GM21447 (cell line): Measurements from ENCODE around the gene ALS2.
"Not testable (repeated sequence)": the region's sequence is repeated elsewhere in the genome, so short reads cannot be mapped to it uniquely, and the experiment has no call there.

Source experiments
- ATAC-seq: cut with Tn5 transposase; IDR thresholded peaks from one replicate; pipeline ENCODE4 v1.9.1; 2021; ENCODE audit not compliant: unreplicated experiment

The ALS2 gene

GRCh38 chr2:201680743-201681142 is 100.0 kb downstream of the ALS2 start:
- ATAC-seq: no peak

GRCh38 chr2:201678401-201678800 is 102.3 kb downstream of the ALS2 start:
- ATAC-seq: no peak

GRCh38 chr2:201675454-201675853 is 105.3 kb downstream of the ALS2 start:
- ATAC-seq: no peak

- ATAC-seq: no peak
Measured at GRCh38 chr2:201674794-201675193, 105.9 kb downstream of the ALS2 start.

GRCh38 chr2:201674298-201674697 is 106.4 kb downstream of the ALS2 start:
- ATAC-seq: no peak

GRCh38 chr2:201673546-201673945 is 107.2 kb downstream of the ALS2 start:
- no peak for ATAC-seq

GRCh38 chr2:201671205-201671604 is 109.5 kb downstream of the ALS2 start:
- not testable (repeated sequence) for ATAC-seq

- no peak for ATAC-seq
Measured at GRCh38 chr2:201669865-201670264, 110.9 kb downstream of the ALS2 start.

GRCh38 chr2:201668402-201668910 is 112.3 kb downstream of the ALS2 start:
- no peak for ATAC-seq

- no peak for ATAC-seq
Measured at GRCh38 chr2:201664334-201664733, 116.4 kb downstream of the ALS2 start.

GRCh38 chr2:201661366-201661765 is 119.4 kb downstream of the ALS2 start:
- ATAC-seq: no peak

GRCh38 chr2:201660293-201660895 is 120.3 kb downstream of the ALS2 start:
- no peak for ATAC-seq

GRCh38 chr2:201656740-201657139 is 124.0 kb downstream of the ALS2 start:
- ATAC-seq: no peak

- no peak for ATAC-seq
Measured at GRCh38 chr2:201656102-201656501, 124.6 kb downstream of the ALS2 start.

GRCh38 chr2:201654616-201655384 is 125.9 kb downstream of the ALS2 start:
- ATAC-seq: no peak

GRCh38 chr2:201653221-201653620 is 127.5 kb downstream of the ALS2 start:
- no peak for ATAC-seq
